Adrenal gland (tissue), 5 donors: Measurements from ENCODE around the gene SLCO2A1.

Experiments
- POLR2A ChIP-seq, 2 donors: fragments of 450-650 bp; IDR thresholded peaks; one replicate each; pipeline ENCODE4 v1.6.1; 2017; ENCODE audit warnings: antibody characterized with exemption in 2 of 2, mild to moderate bottlenecking in 2 of 2, moderate library complexity in 1 of 2
- TF ChIP-seq, protein P1 (sequence below), 6 experiments: fragments of 450-650 bp in 4 of 6; fragments of 200-600 bp in 2 of 6; sonication (generic) in 1 of 6; IDR thresholded peaks; 1 replicate in 5 of 6; 2 replicates in 1 of 6; pipeline versions ENCODE4 v1.5.1 to v1.8.0; 2016 to 2021; ENCODE audit warnings: antibody characterized with exemption in 6 of 6, mild to moderate bottlenecking in 2 of 6, moderate library complexity in 1 of 6
- donor health status: DM: no; HTN: no; CAD: no.

DNA sequence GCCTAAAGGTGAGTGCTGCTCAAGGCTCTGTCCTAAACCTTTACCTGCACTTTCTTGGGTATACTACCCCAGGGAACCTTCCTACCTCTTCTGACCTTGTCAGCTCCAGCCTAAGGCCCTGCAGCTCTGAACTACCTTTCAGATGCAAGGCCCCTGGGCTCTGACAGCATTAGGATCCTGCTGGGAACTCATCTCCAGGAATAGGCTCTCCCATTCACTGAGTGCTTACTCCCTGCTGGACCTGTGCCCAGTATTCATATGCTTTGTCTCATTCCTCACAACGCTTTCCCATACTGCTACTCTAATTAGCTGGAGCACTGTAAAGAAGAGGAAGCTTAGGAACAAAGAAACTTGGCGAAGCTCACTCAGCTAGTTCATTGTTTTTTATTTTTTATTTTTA, 80.3 kb downstream of the SLCO2A1 start:
- TF ChIP-seq, protein P1, sequence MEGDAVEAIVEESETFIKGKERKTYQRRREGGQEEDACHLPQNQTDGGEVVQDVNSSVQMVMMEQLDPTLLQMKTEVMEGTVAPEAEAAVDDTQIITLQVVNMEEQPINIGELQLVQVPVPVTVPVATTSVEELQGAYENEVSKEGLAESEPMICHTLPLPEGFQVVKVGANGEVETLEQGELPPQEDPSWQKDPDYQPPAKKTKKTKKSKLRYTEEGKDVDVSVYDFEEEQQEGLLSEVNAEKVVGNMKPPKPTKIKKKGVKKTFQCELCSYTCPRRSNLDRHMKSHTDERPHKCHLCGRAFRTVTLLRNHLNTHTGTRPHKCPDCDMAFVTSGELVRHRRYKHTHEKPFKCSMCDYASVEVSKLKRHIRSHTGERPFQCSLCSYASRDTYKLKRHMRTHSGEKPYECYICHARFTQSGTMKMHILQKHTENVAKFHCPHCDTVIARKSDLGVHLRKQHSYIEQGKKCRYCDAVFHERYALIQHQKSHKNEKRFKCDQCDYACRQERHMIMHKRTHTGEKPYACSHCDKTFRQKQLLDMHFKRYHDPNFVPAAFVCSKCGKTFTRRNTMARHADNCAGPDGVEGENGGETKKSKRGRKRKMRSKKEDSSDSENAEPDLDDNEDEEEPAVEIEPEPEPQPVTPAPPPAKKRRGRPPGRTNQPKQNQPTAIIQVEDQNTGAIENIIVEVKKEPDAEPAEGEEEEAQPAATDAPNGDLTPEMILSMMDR (IDR thresholded peaks at IDR 0.05): no peak
- TF ChIP-seq POLR2A (IDR thresholded peaks at IDR 0.05): no peak
